HCT116 (cell line): ENCODE data around the gene GRM1. TPM values are rescaled to one million over a fixed set of nuclear protein-coding genes. Genes with fewer than 3 reads are reported as not detected.
A peak's percentile ranks its signal among the peaks of the same experiment; 100 is the strongest.

ENCODE experiments used
- ATAC-seq: fragments of 200-7000 bp; cut with Tn5 transposase; 2 replicates; pipeline ENCODE4 v1.9.1; 2020; ENCODE audit warnings: mild to moderate bottlenecking, moderate library complexity
- Bru-seq: library from RNA; stranded (reverse); fragments of 400-500 nt; gene quantifications from one replicate; lab custom pipeline; 2021; lab: Mats Ljungman, UMichigan
- BruChase-seq, 2 experiments: library from RNA; stranded (reverse); fragments of 400-500 nt; gene quantifications; one replicate each; lab custom pipeline; 2021; lab: Mats Ljungman, UMichigan
- BruUV-seq: library from RNA; stranded (reverse); fragments of 400-500 nt; replicated peaks from 2 replicates; lab custom pipeline; 2021; lab: Mats Ljungman, UMichigan
- CTCF ChIA-PET: fragments of 300-600 bp; sonication (Branson Sonifier 250); formaldehyde crosslinking; loops from one replicate; lab custom pipeline; 2021; ENCODE audit warnings: antibody characterized with exemption; lab: Charles Lee
- POLR2A ChIA-PET: fragments of 300-600, 350-600 bp; sonication (Branson Sonifier 250); formaldehyde crosslinking; loops from one replicate; lab custom pipeline; 2021; ENCODE audit warnings: antibody characterized with exemption; lab: Charles Lee
- RAD21 ChIA-PET, 2 experiments: fragments of 300-600 bp; sonication (Branson Sonifier 250); formaldehyde crosslinking; loops; one replicate each; lab custom pipeline; 2023; ENCODE audit warnings: low total read pairs in 2 of 2; ENCODE audit not compliant: uncharacterized antibody in 2 of 2, unreplicated experiment in 2 of 2, low non-redundant PET in 1 of 2; lab: Charles Lee
- DNase-seq: peaks from one replicate; pipeline ENCODE4 v3.0.0-alpha.2; 2010; ENCODE audit warnings: low read depth, low spot score
- H2AFZ ChIP-seq: fragments of 200-600 bp; shearing (Covaris generic), sonication (generic); 2 replicates; pipeline ENCODE4 v1.6.1; 2017; ENCODE audit warnings: low read depth, mixed run types, mixed read lengths, antibody characterized with exemption, low read length; ENCODE audit not compliant: poor library complexity, severe bottlenecking
- H3K27ac ChIP-seq: 2 replicates; pipeline ENCODE4 v1.5.1; 2012; ENCODE audit warnings: low read depth, low read length
- H3K27me3 ChIP-seq: fragments of 200-600 bp; sonication (generic); 2 replicates; pipeline ENCODE4 v1.6.1; 2016; ENCODE audit warnings: mixed run types, low read length, mixed read lengths; ENCODE audit not compliant: insufficient read depth
- H3K36me3 ChIP-seq, 2 experiments: fragments of 200-500 bp in 1 of 2; fragments of 200-600 bp in 1 of 2; sonication (Bioruptor generic) in 1 of 2; sonication (generic) in 1 of 2; 2 replicates each; pipeline versions ENCODE4 v1.5.1 to v1.6.1; 2014 to 2016; ENCODE audit warnings: low read length in 2 of 2, inconsistent platforms in 1 of 2, mixed read lengths in 1 of 2, mixed run types in 1 of 2; ENCODE audit not compliant: insufficient read depth in 2 of 2, control insufficient read depth in 1 of 2
- H3K4me1 ChIP-seq, 2 experiments: fragments of 200-600 bp in 1 of 2; sonication (generic) in 1 of 2; 2 replicates each; pipeline versions ENCODE4 v1.5.1 to v1.6.1; 2012 to 2017; ENCODE audit warnings: low read length in 2 of 2, inconsistent platforms in 1 of 2, mild to moderate bottlenecking in 1 of 2, mixed read lengths in 1 of 2, mixed run types in 1 of 2, moderate library complexity in 1 of 2; ENCODE audit not compliant: insufficient read depth in 2 of 2, control insufficient read depth in 1 of 2
- H3K4me2 ChIP-seq: fragments of 200-600 bp; sonication (generic); 2 replicates; pipeline ENCODE4 v1.6.1; 2017; ENCODE audit warnings: mixed run types, low read length, mixed read lengths
- H3K4me3 ChIP-seq, 2 experiments: fragments of 200-600 bp in 1 of 2; sonication (generic) in 1 of 2; replicated peaks in 1 of 2; 2 replicates each; pipeline ENCODE4 v1.5.1; 2011 to 2016; ENCODE audit warnings: low read length in 2 of 2, control low read depth in 1 of 2, low read depth in 1 of 2, mild to moderate bottlenecking in 1 of 2, mixed read lengths in 1 of 2, mixed run types in 1 of 2
- H3K79me2 ChIP-seq: fragments of 200-600 bp; sonication (generic); 2 replicates; pipeline ENCODE4 v1.6.1; 2017; ENCODE audit warnings: mild to moderate bottlenecking, mixed run types, low read length, moderate library complexity, mixed read lengths; ENCODE audit not compliant: insufficient read depth
- H3K9ac ChIP-seq: fragments of 200-600 bp; sonication (generic); 2 replicates; pipeline ENCODE4 v1.6.1; 2016; ENCODE audit warnings: low read length, mixed read lengths
- H3K9me2 ChIP-seq: fragments of 200-600 bp; sonication (generic), shearing (Covaris generic); 2 replicates; pipeline ENCODE4 v1.6.1; 2017; ENCODE audit warnings: mixed run types, mild to moderate bottlenecking, moderate library complexity; ENCODE audit not compliant: insufficient read depth
- H3K9me3 ChIP-seq, 2 experiments: fragments of 200-500 bp in 1 of 2; fragments of 200-600 bp in 1 of 2; sonication (Bioruptor generic) in 1 of 2; sonication (generic) in 1 of 2; 2 replicates each; pipeline ENCODE4 v1.6.1; 2014 to 2017; ENCODE audit warnings: low read length in 2 of 2, mixed read lengths in 2 of 2, inconsistent platforms in 1 of 2, low read depth in 1 of 2, mild to moderate bottlenecking in 1 of 2, mixed run types in 1 of 2, moderate library complexity in 1 of 2; ENCODE audit not compliant: control insufficient read depth in 1 of 2, insufficient read depth in 1 of 2
- H4K20me1 ChIP-seq: fragments of 200-600 bp; sonication (generic), shearing (Covaris generic); 2 replicates; pipeline ENCODE4 v1.6.1; 2017; ENCODE audit warnings: mixed run types, mild to moderate bottlenecking, moderate library complexity; ENCODE audit not compliant: insufficient read depth
- ATF3 ChIP-seq: IDR thresholded peaks from 2 replicates; pipeline ENCODE4 v1.6.1; 2012
- CBX3 ChIP-seq: IDR thresholded peaks from 2 replicates; pipeline ENCODE4 v1.6.1; 2012; ENCODE audit warnings: low read depth
- CTCF ChIP-seq, 3 experiments: fragments of 200-600 bp in 1 of 3; sonication (generic) in 1 of 3; IDR thresholded peaks in 2 of 3; conservative IDR thresholded peaks in 1 of 3; 2 replicates each; pipeline ENCODE4 v1.5.1; 2012 to 2017; ENCODE audit warnings: low read depth in 2 of 3, low read length in 2 of 3, antibody characterized with exemption in 1 of 3, borderline replicate concordance in 1 of 3, control low read depth in 1 of 3, mild to moderate bottlenecking in 1 of 3, mixed read lengths in 1 of 3, mixed run types in 1 of 3, moderate library complexity in 1 of 3; ENCODE audit not compliant: insufficient read depth in 1 of 3
- EGR1 ChIP-seq: IDR thresholded peaks from 2 replicates; pipeline ENCODE4 v1.6.1; 2012; ENCODE audit warnings: low read depth
- ELF1 ChIP-seq: IDR thresholded peaks from 2 replicates; pipeline ENCODE4 v1.6.1; 2012; ENCODE audit warnings: low read depth, borderline replicate concordance
- EZH2 ChIP-seq: fragments of 200-600 bp; sonication (generic); IDR thresholded peaks from 2 replicates; pipeline ENCODE4 v1.6.1; 2017; ENCODE audit warnings: antibody characterized with exemption, mixed run types
- FOSL1 ChIP-seq: IDR thresholded peaks from 2 replicates; pipeline ENCODE4 v1.6.1; 2012; ENCODE audit warnings: low read depth
- JUND ChIP-seq: IDR thresholded peaks from 2 replicates; pipeline ENCODE4 v1.6.1; 2012
- POLR2A ChIP-seq: IDR thresholded peaks from 2 replicates; pipeline ENCODE4 v1.7.0; 2011; ENCODE audit warnings: borderline replicate concordance; ENCODE audit not compliant: insufficient read depth, insufficient read length; ENCODE audit errors: extremely low read depth
- POLR2AphosphoS5 ChIP-seq: IDR thresholded peaks from 2 replicates; pipeline ENCODE4 v1.6.1; 2011; ENCODE audit warnings: mild to moderate bottlenecking, low read depth, low read length, moderate library complexity
- SIN3A ChIP-seq: IDR thresholded peaks from 2 replicates; pipeline ENCODE4 v1.6.1; 2012; ENCODE audit warnings: low read depth
- SP1 ChIP-seq: IDR thresholded peaks from 2 replicates; pipeline ENCODE4 v1.6.1; 2012; ENCODE audit warnings: low read depth
- SRF ChIP-seq: IDR thresholded peaks from 2 replicates; pipeline ENCODE4 v1.6.1; 2012; ENCODE audit warnings: low read depth
- TCF7L2 ChIP-seq: IDR thresholded peaks from 2 replicates; pipeline ENCODE4 v1.7.0; 2011; ENCODE audit warnings: borderline replicate concordance, inconsistent platforms; ENCODE audit not compliant: insufficient read depth, insufficient read length; ENCODE audit errors: extremely low read depth
- YY1 ChIP-seq: IDR thresholded peaks from 2 replicates; pipeline ENCODE4 v1.6.1; 2011; ENCODE audit warnings: low read length, low read depth, moderate library complexity, mild to moderate bottlenecking; ENCODE audit not compliant: insufficient replicate concordance; ENCODE audit errors: extremely low read depth
- ZFX ChIP-seq: fragments of 450-650 bp; IDR thresholded peaks from 2 replicates; pipeline ENCODE4 v1.6.1; 2017
- intact Hi-C: fragments of 100-400 bp; cut with micrococcal nuclease; formaldehyde crosslinking; loops from 2 replicates; pipeline ENCODE4 v1.10.0; 2022
- long read RNA-seq: library from polyadenylated mRNA; unstranded; transcript quantifications from one replicate; pipeline ENCODE4 v2.0.0, GENCODE V29; 2021; ENCODE audit not compliant: unreplicated experiment
- polyA plus RNA-seq: library from polyadenylated mRNA; unstranded; fragments of >200 nt; gene quantifications from 2 replicates; pipeline ENCODE4 v1.2.1, GENCODE V29; 2012; ENCODE audit warnings: missing spikeins
- total RNA-seq: library from RNA; stranded (reverse); gene quantifications from one replicate; pipeline ENCODE4 v1.2.1, GENCODE V29; 2021; ENCODE audit not compliant: unreplicated experiment

GRM1 gene
- not detected for total RNA-seq
- not detected in 2 replicates for polyA plus RNA-seq
- percentile 7 among the genes with signal in this experiment for Bru-seq, nascent RNA
- BruChase-seq, experiment 1, labeled RNA remaining after a 6-hour chase = percentile 6 among the genes with signal in this experiment
- percentile 10 among the genes with signal in this experiment for BruChase-seq, experiment 2, labeled RNA remaining after a 2-hour chase
- long read RNA-seq = 0 reads

- CTCF ChIA-PET = no interaction called here
- Histone ChIP-seq H3K79me2 (no peaks in the 10 kb centered on the region), H3K4me1 (no peaks in the 10 kb centered on the region), H3K27ac (no peak within 1 kb of the TSS), H3K9me3 (no peaks in the 10 kb centered on the region), H3K9ac (no peak within 1 kb of the TSS), H3K36me3 (no peaks in the 10 kb centered on the region), H2AFZ (no peak within 1 kb of the TSS), H4K20me1 (no peaks in the 10 kb centered on the region), H3K27me3 (peaks cover 47% of the 10 kb centered on the region), H3K4me3 (no peak within 1 kb of the TSS), H3K9me2 (no peaks in the 10 kb centered on the region), H3K4me2 (no peak within 1 kb of the TSS)
- no TSS peak for BruUV-seq
- TF ChIP-seq CTCF (IDR thresholded peaks at IDR 0.05 in 2 of 3, conservative IDR thresholded peaks at IDR 0.05 in 1 of 3; ENCODE audit: borderline replicate concordance in 1 of 3, insufficient read depth in 1 of 3, low read depth in 2 of 3, low read length in 2 of 3) (no peak), POLR2A (no peak), ATF3 (no peak), EZH2 (no peak), EGR1 (no peak), POLR2AphosphoS5 (no peak), ZFX (no peak), SIN3A (no peak), SP1 (no peak), JUND (no peak), YY1 (no peak), ELF1 (no peak), CBX3 (no peak), TCF7L2 (no peak), FOSL1 (no peak), SRF (no peak)
- intact Hi-C loops = no loop called here
- RAD21 ChIA-PET = no interaction called here
- ATAC-seq (no peak), DNase-seq (no peak)
- POLR2A ChIA-PET = no interaction called here
Measured at GRCh38 chr6:146028851-146029572, at the start of gene GRM1. TSS of gene GRM1 (plus strand) at chr6:146029062. CDS start at chr6:146029518, 456 bp downstream.
